Measurements from ENCODE around the gene GPANK1. TPM values are rescaled to one million over a fixed set of nuclear protein-coding genes. Genes with fewer than 3 reads are reported as not detected.

GPANK1 gene
- total RNA-seq, 1 experiment from 2014 or later: 26.8 TPM

GRCh38 chr6:31713465-31713864 is 48.7 kb upstream of the GPANK1 start:
- Histone ChIP-seq H3K4ac (ENCODE audit: low read depth, low read length) (no peak overlapping the region), H3K27me3 (ENCODE audit: insufficient read depth, low read length) (no peaks in the 10 kb centered on the region), H3K4me2 (ENCODE audit: insufficient read depth, insufficient read length, low read length) (no peak overlapping the region), H4K8ac (replicated peaks; ENCODE audit: insufficient read length, low read depth, low read length) (no peak overlapping the region), H3K23me2 (ENCODE audit: insufficient read length, low read depth, low read length, poor library complexity, severe bottlenecking) (no peaks in the 10 kb centered on the region), H4K91ac (ENCODE audit: insufficient read length, low read depth, low read length) (no peak overlapping the region), H2BK120ac (ENCODE audit: low read depth, low read length, poor library complexity, severe bottlenecking) (no peak overlapping the region), H3K79me2 (ENCODE audit: insufficient read depth, low read length) (no peaks in the 10 kb centered on the region), H3K18ac (ENCODE audit: insufficient read length, low read depth, low read length) (no peak overlapping the region), H2AK5ac (ENCODE audit: insufficient read length, low read length) (no peak overlapping the region), H3K4me1 (ENCODE audit: insufficient read depth, low read length) (peaks cover 5% of the 10 kb centered on the region; the same call in 1 of the 2 replicates), H2BK20ac (ENCODE audit: low read depth, low read length, poor library complexity, severe bottlenecking) (no peak overlapping the region), H4K20me1 (ENCODE audit: control insufficient read depth, insufficient read depth, insufficient read length) (no peaks in the 10 kb centered on the region), H2BK12ac (ENCODE audit: insufficient read length, low read depth, low read length) (peak overlapping the region; percentile 15), H4K5ac (ENCODE audit: insufficient read length, low read depth, low read length) (no peak overlapping the region), H3K56ac (ENCODE audit: insufficient read length, low read depth, low read length) (no peak overlapping the region), H3T11ph (ENCODE audit: low read length) (no peak overlapping the region), H2BK5ac (ENCODE audit: insufficient read length, low read length) (no peak overlapping the region), H2AFZ (ENCODE audit: low read length) (no peak overlapping the region), H3K9me3 (ENCODE audit: control insufficient read depth, low read depth, low read length) (no peaks in the 10 kb centered on the region), H2BK15ac (ENCODE audit: low read depth, low read length) (no peak overlapping the region), H3K79me1 (ENCODE audit: insufficient read depth, low read depth, low read length, poor library complexity, severe bottlenecking) (no peaks in the 10 kb centered on the region), H3K23ac (ENCODE audit: insufficient read length, low read depth, low read length) (no peak overlapping the region), H3K9ac (ENCODE audit: extremely low read depth, insufficient read length, low read length) (no peak overlapping the region), H3K27ac (ENCODE audit: insufficient read length, low read depth, low read length) (no peak overlapping the region), H3K14ac (ENCODE audit: insufficient read depth, low read length) (0 out of 2 replicates have a peak overlapping the region, but pooled peaks have one; percentile 64)
- DNase-seq: no peak
- Mint-ChIP-seq H3K4me1 (peaks cover 44 to 55% of the 10 kb centered on the region in 2 experiments), H3K36me3 (ENCODE audit: insufficient read depth in 1 of 3, low read depth in 3 of 3) (no peaks in the 10 kb centered on the region), H3K4me3 (no peak overlapping the region; a peak in 1 of 5 replicates), H3K9me3 (no peaks in the 10 kb centered on the region), H3K27ac (peak overlapping the region in 1 of 3 experiments; percentile 31; a peak in 1 of 7 replicates), H3K27me3 (ENCODE audit: low read depth) (peaks cover 8% of the 10 kb centered on the region)
- WGBS (ENCODE audit: extremely low coverage, insufficient read length, low lambda C conversion rate): no CpG with 5 or more reads among the region's 4 CpGs
- TF ChIP-seq, protein P1, sequence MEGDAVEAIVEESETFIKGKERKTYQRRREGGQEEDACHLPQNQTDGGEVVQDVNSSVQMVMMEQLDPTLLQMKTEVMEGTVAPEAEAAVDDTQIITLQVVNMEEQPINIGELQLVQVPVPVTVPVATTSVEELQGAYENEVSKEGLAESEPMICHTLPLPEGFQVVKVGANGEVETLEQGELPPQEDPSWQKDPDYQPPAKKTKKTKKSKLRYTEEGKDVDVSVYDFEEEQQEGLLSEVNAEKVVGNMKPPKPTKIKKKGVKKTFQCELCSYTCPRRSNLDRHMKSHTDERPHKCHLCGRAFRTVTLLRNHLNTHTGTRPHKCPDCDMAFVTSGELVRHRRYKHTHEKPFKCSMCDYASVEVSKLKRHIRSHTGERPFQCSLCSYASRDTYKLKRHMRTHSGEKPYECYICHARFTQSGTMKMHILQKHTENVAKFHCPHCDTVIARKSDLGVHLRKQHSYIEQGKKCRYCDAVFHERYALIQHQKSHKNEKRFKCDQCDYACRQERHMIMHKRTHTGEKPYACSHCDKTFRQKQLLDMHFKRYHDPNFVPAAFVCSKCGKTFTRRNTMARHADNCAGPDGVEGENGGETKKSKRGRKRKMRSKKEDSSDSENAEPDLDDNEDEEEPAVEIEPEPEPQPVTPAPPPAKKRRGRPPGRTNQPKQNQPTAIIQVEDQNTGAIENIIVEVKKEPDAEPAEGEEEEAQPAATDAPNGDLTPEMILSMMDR (conservative IDR thresholded peaks at IDR 0.05): no peak
